DMS 273 (cell line): Measurements from ENCODE around the gene MTHFR.
A peak's percentile ranks its signal among the peaks of the same experiment; 100 is the strongest.

Source experiments
- DNase-seq: peaks from one replicate; lab custom pipeline; 2025; ENCODE audit not compliant: unreplicated experiment; lab: John Stamatoyannopoulos, UW

Gene MTHFR

GRCh38 chr1:11805422-11806306 is at the start of gene MTHFR, which contains the start of gene CLCN6:
MTHFR (minus strand) TSS chr1:11805964; CDS start chr1:11803116, 2,848 bp downstream.
CLCN6 (plus strand) TSS chr1:11806191; CDS start chr1:11806263, 72 bp downstream.
- DNase-seq = peak; percentile 100

GRCh38 chr1:11855430-11855829 is 49.7 kb upstream of the MTHFR start:
- no peak for DNase-seq

- DNase-seq = no peak
Observed at GRCh38 chr1:11854519-11854918, 48.8 kb upstream of the MTHFR start.

GRCh38 chr1:11851180-11851579 is 45.4 kb upstream of the MTHFR start:
- no peak for DNase-seq

DNA sequence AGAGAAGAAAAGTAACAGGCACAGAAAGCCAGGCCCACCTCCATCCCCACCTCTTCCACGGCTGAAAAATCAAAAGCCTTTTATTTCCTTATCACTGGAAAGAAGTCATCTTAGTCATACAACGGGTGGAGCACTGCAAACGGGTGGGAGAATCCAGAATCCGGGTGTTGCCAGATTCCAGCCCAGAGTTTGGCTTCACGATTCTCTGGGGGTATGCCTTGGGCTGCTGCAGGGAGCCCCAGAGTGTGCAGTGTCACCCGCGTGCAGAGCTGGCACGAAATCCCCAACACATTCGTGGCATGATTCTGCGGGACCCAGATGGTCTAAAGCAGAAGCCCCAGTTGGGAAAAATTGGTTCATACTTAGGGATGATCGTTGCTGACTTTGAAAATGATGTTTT is 44.4 kb upstream of the MTHFR start:
- no peak for DNase-seq

- DNase-seq = no peak
Observed at GRCh38 chr1:11848373-11848700, 42.6 kb upstream of the MTHFR start.

GRCh38 chr1:11847667-11848372 is 42.1 kb upstream of the MTHFR start, which contains the start of gene NPPA:
NPPA (minus strand) TSS chr1:11847783; CDS start chr1:11847684, 99 bp downstream.
- peak; percentile 98 for DNase-seq

- DNase-seq = peak; percentile 41
Observed at GRCh38 chr1:11845641-11846335, 40.0 kb upstream of the MTHFR start.

GRCh38 chr1:11842154-11843041 is 36.6 kb upstream of the MTHFR start:
- no peak for DNase-seq

GRCh38 chr1:11841245-11842153 is 35.7 kb upstream of the MTHFR start:
- DNase-seq = peak; percentile 30

DNA sequence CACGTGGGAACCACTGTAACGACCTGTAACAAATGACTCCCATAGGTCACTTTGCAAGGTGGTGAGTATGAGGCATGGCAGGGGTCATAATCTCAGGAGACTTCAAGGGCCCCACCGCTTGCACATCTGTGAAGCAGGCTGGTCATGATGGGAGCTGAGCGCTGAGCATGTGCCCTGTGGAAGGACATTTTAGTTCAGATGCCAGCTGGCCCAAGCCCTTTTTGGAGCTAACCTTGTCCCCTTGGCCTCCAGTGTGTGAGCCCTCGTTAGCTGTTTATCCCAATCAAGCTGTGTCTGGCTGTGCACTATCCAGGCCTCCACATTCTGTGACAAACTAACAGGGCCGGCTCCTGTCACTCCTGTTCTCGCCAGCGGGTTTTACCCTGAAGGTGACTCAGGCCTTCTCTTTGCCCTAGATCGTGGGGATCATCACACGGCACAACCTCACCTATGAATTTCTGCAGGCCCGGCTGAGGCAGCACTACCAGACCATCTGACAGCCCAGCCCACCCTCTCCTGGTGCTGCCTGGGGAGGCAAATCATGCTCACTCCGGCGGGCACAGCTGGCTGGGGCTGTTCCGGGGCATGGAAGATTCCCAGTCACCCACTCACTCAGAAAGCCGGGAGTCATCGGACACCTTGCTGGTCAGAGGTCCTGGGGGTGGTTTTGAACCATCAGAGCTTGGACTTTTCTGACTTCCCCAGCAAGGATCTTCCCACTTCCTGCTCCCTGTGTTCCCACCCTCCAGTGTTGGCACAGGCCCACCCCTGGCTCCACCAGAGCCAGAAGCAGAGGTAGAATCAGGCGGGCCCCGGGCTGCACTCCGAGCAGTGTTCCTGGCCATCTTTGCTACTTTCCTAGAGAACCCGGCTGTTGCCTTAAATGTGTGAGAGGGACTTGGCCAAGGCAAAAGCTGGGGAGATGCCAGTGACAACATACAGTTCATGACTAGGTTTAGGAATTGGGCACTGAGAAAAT is 34.3 kb upstream of the MTHFR start:
- DNase-seq = no peak

DNA sequence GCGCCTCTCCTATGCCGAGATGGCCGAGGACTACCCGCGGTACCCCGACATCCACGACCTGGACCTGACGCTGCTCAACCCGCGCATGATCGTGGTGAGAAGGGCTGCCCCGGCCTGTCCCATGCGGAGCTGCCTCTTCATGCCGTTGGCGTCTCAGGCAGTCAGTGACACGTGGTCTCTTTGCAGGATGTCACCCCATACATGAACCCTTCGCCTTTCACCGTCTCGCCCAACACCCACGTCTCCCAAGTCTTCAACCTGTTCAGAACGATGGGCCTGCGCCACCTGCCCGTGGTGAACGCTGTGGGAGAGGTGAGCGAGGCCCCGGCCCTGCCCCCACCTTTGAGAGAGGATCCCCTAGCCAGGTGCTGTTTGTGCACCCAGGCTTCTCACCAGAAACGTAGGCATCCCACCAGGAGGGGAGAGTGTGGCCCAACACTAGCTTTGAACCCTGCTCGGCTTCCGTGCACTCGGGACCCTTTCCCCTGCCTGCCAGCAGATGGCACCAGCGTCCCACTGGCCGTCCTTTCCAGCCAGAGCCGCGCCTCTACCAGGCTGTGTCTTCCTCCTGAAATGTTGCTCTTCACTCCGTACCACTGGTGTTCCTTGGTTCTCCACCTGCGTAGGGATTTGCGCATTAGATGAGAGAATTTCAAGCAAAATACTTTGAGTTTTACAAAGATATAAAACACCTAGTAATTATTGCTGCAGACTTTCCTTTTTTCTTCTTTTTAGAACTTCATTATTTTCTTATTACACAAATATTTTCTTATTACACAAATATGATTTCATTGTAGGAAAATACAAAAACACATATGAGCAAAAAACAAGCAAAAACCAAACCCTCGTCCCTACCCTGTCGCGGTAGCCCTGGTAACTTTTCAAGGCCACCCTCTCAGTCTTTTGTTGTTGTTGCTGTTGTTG is 32.8 kb upstream of the MTHFR start:
- peak; percentile 81 for DNase-seq

DNA sequence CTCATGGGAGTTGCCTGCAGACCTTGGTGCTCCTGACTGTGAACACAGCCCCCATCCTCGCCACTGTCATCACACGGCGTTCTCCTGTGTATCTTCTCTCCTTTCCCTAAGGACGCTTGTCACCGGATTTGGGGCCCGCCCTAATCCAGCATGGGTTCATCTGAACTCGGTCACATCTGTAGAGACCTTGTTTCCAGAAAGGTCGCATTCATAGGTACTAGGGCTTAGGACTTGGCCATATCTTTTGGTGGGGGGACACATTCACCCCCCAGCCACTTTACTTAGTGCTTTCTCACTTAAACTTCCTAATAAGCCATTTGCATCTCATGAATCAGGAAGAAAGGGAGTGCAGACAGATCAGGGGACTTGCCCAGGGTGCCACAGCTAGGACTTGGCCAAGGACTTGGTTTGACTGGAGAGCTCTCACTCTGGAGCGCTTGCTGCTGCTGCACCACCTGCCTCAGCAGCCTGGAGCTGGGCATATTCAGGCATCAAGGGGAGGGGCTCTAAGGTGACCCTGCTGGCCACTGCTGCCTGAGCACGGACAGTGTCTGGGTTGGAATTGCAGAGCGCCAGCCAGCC is 32.1 kb upstream of the MTHFR start:
- DNase-seq = no peak

GRCh38 chr1:11836955-11837766 is 31.4 kb upstream of the MTHFR start:
- DNase-seq = no peak

- DNase-seq = no peak
Observed at GRCh38 chr1:11835441-11836225, 29.9 kb upstream of the MTHFR start.
